OCI-M1 (cell line): ENCODE data around the gene JAG2.
"Not testable (repeated sequence)": the region's sequence is repeated elsewhere in the genome, so short reads cannot be mapped to it uniquely, and the experiment has no call there.

Source experiments
- DNase-seq: peaks from one replicate; lab custom pipeline; 2025; lab: John Stamatoyannopoulos, UW

The JAG2 gene

DNA sequence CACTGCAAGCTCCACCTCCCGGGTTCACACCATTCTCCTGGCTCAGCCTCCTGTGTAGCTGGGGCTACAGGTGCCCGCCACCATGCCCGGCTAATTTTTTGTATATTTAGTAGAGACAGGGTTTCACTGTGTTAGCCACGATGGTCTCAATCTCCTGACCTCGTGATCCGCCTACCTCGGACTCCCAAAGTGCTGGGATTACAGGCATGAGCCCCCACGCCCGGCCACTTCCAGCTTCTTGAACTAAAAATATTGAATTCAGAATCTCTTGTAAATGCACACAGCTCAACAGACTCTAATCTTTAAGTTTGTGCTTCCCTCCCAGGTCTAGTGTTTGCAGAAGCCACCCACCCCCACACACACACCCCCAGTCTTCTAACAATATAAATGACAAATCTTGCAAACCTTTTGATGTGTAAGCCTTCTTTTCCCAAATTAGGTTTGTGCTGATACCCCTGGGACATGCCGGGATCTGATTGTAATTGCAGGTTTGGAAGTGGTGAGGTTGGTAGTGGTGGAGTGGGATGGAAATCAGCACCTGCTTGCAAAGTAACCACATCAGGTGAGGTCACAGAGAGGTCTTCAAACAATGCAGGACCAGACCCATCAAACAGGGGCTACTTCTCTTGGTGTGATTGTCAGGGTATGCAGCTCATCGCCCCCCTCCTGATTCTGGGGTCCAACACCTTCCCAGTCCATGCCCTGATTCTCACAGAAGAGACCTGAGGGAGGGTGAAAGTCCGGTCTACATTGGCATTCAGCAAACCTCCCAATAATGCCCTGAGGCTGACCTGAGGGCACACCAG, 51.9 kb downstream of the JAG2 start:
- DNase-seq: no peak

- DNase-seq: not testable (repeated sequence)
These were observed 59.3 kb downstream of the JAG2 start for GRCh38 chr14:105109243-105109642.

DNA sequence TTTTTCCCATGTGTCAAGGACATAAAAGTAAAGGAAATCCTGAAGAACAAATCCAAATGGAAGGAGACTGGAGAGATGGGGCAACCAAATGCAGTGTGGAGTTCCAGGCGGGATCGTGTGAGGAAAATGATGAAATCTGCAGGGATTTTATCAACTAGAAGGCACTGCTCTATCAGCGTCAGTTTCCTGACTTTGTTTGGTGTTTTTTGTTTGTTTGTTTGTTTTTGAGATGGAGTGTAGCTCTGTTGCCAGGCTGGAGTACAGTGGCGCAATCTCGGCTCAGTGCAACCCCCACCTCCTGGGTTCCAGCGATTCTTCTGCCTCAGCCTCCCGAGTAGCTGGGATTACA, 60.1 kb downstream of the JAG2 start:
- no peak for DNase-seq

- no peak for DNase-seq
These were observed 60.6 kb downstream of the JAG2 start for GRCh38 chr14:105107781-105108515.

DNA sequence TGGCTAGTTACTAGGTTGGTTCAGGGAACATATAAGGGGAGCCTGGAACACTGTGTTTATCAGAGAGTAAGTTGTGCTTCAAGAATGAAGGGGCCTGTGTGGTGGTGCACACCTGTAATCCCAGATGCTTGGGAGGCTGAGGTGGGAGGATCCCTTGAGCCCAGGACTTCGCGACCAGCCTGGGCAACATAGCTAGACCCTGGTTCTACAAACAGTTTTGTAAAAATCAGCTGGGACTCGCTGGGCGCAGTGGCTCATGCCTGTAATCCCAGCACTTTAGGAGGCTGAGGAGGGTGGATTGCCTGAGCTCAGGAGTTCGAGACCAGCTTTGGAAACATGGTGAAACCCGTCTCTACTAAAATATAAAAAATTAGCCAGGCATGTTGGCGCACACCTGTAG, 61.2 kb downstream of the JAG2 start:
- DNase-seq: no peak

- no peak for DNase-seq
These were observed 63.4 kb downstream of the JAG2 start for GRCh38 chr14:105105158-105105557.

DNA sequence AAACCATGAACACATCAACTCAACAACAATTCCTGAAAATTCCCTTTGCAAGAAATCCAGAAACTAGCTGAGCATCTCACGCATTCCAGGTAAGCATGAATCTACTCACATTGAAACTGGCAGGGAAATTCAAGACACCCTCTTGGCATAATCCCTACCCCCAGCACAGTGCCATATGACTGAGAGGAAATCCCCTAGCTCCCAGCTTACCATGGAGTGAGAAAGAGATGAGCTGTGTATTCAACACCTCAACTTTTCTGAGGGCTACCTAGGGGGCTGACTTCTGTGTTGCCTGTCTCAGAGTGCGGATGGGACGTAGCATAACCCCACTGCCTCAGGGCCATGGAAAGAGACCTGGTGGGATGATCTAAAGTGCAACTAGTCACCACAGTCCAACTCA, 65.7 kb downstream of the JAG2 start:
- DNase-seq: no peak

- DNase-seq: no peak
These were observed 66.2 kb downstream of the JAG2 start for GRCh38 chr14:105102361-105102870.

DNA sequence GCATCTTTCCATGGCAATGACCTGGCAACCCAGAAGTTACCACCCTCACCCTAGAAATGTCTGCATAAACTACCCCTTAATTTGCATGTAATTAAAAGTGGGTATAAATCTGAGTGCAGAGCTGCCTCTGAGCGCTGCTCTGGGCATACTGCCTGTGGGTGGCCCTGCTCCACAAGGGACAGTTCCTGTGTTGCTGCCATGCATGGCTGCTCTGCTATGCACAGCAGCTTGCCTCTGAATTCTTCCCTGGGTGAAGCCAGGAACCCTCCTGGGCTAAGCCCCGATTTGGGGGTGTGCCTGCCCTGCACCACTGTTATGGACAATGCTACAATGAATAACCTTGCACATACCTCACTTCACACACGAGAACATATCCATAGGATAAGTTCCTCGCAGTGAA, 67.7 kb downstream of the JAG2 start:
- no peak for DNase-seq

- DNase-seq: no peak
These were observed 68.8 kb downstream of the JAG2 start for GRCh38 chr14:105099778-105100177.

- no peak for DNase-seq
These were observed 70.3 kb downstream of the JAG2 start for GRCh38 chr14:105098316-105098715.

- no peak for DNase-seq
These were observed 70.8 kb downstream of the JAG2 start for GRCh38 chr14:105097794-105098127.

DNA sequence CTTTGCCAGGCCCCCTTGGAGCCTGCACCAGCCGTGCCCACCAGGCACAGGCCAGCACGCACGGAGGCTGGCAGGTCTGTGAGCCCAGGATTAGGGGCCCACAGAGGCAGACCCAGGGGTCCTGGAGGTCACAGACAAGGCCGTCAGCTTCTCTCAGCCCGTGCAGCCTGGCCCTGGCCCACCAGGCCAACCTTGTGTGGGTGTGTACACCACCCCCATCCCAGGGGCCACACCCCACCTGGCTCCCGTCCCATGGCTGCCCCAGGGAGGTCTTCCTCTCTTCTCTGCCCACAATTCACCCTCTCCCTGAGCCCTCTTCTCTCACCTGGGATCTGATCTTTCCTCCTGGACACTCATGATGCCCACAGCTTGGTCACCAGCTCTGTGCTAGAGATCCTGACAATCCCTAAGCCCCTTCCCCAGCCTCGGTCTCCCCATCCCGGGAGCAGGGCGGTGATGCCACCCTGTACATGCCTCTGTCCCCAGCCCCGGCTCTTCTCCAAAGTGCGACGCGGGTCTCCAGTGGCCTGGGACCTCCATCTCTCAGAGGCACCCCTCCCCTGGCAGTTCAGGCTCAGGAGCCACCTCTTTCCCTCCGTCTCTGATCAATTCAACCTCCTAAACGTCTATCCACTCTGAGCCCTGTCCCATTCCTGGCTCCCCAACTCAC, 72.2 kb downstream of the JAG2 start:
- no peak for DNase-seq

DNA sequence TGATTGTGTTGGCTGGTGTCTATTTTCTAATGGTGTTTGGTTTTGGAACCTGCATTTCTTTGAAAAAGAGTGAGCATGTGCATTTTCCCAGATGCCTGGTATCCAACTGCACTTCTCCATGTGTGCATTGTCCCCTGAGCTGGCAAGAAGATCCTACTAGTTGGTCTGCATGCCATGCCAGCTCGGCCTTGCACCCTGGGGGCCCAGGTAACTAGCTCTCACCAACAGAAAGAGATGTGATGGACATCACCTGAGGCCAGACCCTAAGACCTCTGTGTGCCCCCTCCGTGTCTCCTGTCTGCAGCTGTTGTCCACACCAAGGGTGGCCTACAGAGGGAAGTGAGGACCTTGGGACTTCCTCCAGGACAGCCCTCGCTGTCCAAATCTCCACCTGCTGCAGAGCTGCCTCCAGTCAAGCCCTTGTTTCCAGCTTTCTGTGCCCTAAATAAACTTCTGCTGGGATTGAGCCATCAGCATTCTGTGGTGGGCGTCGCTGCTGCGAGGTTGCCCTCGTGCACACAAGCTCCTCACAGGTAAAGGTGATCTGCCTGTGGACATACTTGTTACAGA, 73.3 kb downstream of the JAG2 start:
- DNase-seq: no peak

DNA sequence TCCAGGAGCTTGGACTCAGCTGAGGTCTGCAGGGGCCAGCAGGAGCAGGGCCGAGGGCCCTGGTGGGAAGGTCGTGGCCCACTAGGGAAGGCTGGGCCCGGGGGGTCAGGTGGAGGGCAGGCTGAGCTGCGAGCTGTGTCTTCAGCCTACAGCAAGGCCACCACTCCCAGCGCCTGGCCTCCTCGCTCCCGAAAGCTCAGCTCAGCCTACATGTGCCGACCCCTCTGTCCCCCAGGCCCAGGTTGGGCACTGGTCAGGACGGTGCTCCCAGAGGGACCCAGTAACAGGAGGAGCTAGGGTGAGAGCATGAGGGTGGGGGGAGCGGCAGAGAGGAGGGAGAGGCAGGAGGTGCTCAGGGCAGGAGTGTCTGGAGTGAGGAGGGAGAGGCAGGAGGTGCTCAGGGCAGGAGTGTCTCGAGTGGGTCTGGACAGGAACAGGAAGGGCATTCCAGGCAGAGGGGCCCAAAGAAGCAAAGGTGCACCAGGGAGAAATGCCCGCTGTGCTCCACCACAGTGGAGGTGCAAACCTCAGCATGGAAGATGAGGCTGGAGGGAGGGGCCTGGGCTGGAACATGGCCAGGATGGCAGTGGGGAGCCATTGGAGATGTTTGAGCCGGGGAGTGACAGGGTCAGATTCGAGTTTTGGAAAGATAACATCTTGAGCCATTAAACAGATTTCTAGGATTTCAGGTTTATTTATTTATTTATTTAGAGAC, 74.2 kb downstream of the JAG2 start:
- DNase-seq: no peak

DNA sequence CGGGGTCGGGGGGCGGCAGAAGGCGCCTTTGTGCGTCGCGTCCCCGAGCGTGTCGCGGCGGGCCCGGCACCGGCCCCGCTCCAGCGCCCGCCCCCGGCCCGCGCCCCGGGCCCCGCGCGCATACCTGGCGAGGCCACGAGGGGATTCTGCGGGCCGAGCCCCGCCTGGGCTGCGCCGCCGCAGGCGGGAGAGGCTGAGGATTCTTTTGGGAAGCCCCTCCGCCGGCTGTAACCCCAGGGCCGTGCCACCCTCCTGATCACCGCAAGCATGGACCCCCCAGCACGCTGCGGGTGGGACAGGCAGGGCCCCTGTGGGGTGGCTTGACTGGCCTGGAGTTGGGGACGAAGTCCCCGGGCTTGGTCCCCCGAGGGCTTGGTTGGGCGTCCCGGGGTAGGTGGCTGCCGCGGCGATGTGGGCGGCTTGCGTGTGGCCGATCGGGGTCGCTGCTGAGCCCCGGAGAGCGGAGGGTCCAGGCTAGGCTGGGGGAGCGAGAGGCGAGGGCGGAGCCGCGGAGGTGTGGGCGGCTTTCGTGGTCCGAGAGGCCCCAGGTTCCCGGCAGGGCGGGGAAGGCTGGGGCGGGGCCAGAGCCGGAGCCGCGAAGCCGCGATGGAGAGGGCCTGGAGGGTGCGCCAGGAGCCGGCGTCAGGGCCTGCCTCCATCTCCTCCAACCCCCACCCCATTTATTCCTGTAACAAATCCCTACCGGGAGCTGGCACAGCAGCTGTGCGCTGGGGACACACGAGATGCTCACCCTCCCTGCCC, 75.0 kb downstream of the JAG2 start:
- no peak for DNase-seq

- DNase-seq: no peak
These were observed 75.5 kb downstream of the JAG2 start for GRCh38 chr14:105093038-105093430.

- no peak for DNase-seq
These were observed 76.2 kb downstream of the JAG2 start for GRCh38 chr14:105092171-105093037.

- no peak for DNase-seq
These were observed 76.9 kb downstream of the JAG2 start for GRCh38 chr14:105091517-105092170.

DNA sequence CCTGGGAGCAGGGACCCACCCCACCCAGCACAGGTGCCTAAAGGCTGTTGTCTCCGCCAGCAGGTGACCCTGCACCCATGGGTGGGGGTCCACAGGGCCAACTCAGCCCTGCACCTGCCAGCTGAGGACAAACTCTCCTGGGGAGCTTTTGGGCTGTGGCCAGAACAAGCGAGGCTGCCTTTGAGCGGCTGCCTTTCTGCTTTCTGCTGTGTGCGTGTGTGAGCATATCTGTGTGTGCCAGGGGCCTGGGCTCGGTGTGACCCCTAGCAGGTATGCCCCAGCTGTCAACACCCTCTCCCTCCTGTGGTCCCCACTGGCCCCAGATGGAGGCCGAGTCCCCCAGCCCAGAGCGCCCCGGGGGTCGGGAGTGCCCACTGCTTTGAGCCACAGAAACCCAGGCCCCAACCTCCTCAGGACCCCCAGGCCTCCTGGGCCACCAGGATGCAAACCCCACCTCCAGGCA, 77.5 kb downstream of the JAG2 start:
- DNase-seq: no peak
